Measurements from ENCODE around the gene TMEM151A.

Gene TMEM151A

DNA sequence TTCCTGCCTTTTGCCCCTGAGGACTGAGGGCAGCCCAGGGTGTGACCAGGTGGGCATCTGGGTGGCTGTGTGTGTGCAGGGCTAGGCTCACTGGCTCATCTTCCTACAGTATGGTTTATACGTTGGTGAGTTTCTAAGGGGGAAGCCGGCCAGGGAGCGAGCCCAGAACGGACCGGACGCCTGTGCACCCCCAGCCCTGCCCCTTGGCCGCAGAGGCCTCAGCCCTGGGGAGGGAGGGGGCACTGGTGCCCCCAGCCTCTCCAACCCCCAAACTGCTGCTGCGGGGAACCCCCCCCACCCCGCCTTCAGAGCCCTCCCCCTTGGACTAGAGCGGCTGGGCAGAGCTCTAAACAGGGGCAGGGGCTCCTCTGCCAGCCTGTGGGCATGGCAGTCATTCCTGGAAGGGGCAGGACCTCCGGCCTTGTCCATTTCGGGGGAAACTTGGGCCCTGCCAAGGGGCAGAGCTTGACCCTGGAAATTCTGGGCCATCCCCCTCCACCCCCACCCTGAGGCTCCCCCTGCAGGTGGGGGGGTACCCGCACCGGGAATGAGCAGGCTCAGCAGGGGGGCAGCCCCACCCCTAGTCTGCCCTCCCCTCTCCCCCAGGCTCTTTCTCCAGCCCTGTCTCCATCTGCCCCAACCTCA lies 8.1 kb upstream of the TMEM151A start:
- DNase-seq (ENCODE audit: low read depth) = no peak

DNA sequence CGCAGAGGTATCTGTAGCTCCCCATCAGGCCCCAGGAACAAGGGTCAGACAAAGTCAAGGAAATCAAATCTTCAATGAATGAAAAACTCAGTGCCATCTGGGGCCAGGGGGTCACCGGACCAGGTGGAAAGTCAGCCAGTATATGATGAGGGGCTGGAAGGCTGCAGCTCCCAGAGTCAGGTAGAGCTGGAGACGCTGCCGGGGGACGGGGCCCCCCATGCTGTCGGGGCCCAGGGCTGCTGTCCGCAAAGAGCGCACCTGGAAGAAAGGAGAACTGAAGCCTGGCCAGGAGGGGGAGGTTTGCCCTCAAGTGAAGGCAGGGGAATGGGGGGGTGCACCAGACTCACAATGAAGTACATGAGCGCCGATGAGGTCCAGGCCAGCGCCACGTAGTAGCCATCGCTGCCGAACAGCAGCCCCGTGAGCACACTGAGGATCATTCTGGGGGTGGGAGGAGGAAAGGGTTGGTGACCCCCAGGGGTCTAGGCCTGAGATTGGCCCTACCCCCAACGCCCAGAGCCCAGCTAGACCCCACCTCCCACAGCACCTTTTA lies 7.1 kb upstream of the TMEM151A start:
- no peak for DNase-seq (ENCODE audit: low read depth)

DNA sequence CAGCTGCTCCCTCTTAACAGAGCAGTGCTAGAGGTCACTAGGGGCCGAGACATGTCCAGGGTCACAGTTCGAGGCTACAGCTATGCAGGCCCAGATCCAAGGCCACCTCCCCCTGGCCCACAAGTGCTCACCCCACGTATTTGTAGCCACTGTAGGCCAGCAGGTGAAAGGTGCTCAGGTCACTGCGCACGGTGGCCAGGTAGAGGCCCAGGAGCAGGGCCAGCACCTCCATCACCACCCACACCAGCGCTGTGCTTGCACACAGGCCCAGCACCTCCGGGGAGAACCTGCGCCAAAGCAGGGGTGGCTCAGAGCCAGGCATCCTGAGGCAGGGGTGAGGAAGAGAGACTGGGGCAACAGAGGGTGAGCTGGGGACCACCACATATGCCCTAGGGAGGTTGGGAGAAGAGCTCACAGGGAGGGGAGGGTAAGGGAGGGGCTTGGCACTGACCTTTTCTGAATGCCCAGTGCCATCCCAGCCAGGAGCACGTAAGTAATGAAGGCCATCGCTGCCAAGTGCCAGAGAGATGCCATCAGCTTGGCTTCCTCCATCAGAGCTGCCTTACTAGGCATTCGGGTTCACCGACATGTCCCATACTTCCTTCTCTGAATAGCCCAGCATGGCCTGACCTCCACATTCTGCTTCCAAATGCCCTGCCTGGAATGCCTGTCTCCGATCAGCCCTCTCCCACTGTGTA lies 6.3 kb upstream of the TMEM151A start:
- DNase-seq (ENCODE audit: low read depth) = no peak

DNA sequence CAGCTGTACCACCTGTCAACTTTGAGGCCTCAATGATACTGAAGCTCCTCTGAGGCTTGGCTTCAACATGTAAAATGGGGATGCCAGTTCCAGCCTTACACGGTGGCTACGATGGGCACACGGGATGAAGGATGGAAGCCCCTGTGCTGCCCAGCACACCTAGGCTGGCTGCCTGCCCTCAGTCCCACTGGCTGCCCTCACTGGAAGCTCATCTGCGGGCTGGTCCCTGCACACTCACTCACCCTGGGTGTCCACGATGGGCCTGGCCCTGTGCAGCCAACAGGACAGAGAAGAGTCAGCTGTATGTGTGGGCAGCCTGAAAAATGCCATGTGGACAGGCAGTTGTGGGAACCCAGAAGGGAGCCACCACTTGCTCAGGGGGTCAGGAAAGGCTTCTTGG lies 5.0 kb upstream of the TMEM151A start:
- no peak for DNase-seq (ENCODE audit: low read depth)

DNA sequence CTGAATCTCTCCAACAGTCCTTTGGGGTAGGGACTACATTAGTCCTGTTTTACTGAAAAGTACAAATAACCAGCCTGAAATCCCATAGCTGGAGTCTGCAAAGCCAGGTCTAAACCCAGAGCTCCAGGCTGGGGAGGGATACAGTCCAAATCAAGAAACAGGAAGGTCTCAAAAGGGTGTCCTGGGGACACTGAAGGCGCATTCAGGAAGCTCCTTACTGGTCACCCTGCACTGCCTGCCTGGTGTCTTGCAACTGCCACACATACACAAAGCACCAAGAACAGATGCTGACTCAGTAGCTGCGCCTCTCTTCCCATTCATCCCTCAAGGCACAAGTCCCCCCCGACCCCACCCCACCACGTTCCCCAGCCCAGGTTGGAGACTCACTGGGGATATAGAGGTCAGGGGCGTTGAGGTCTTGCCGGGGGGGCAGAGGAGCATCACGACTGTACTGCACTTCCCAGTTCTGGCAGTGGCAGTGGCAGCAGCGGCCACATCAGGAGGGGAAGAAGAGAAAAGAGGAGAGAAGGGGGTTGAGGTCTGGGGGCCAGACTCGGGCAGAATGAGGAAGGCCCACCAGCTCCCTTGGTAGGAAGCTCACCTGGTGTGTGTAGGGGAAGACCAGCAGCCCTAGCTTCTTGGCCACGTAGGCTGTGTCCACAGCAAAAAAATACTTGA lies 4.3 kb upstream of the TMEM151A start:
- DNase-seq (ENCODE audit: low read depth) = no peak

DNA sequence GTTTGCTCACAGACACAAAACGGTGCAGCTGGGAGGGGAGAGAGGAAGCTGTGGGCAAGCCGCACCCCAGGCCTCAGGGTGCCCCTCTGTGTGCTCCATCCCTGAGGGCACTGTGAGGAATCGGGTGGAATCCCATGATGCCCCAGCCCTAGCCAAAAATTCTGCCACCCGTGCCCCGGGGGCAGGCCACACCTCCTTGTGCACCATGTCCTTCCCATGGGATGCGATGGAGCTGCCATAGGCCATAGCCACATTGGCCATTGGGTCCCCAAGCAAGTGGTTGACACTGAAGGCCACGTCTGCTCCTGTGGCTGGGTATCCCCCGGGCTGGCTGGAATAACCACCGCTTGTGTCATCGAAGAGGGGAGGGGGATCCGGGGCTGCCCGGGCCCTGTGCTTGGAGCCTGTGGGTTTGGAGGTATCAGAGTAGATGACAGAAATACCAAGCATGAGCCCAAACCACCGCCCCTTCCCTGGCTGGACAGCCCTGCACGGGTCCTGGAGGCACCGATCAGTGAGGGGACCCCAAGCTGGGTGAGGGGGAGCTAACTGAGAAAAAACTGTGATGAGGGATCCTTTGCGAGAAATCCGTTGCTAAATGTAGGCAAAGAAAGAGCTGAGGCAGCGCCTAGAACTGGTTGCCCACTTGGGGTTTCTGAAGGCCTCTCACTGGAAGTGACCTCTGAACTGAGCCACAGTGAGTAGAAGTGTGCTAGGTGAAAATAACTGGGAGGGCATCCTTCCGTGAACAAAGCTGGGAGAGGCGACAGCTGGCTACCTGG lies 3.6 kb upstream of the TMEM151A start:
- peak; percentile 21 for DNase-seq (ENCODE audit: low read depth)

DNA sequence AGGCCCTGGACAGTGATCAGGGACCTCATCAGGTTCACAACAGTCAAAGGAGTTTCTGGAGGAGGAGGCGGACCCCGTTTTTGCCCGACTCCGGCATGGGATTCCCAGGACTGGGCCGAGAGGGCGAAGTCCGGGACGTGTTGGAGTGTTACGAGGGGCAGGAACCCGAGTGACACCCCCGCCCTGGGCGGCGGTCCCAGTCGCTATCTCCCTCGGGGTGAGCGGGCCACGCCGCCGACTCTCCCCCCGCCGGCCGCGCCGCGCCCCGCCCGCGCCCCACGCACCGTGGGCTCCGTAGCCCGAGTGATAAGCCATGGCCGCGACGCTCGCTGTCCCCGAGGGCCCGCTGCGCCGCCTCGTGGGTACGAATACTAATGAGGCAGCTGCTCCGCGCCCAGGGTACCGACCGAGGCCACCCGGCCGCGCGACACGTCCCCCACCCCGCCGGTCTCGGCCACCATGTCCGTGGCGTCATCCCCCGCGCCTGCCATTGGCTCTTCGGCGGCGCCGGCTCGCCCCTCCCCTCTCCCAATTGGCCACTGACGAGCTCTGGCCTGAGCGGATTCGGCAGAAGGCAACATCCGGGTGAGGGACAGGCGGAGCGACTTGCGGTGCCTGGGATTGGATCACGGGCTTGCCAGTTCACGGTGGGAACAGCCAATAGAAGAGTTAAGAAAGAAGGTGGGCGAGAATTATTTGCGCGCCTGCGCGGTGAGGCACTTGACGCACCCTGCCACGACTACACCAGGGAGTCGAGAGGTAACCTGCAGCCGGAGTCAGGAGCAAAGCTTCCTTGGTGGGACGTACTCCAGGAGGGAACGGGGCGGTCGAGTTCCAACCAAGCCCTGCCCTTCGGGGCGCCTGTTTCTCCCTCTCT lies 2.8 kb upstream of the TMEM151A start, which contains the start of gene YIF1A:
YIF1A (minus strand) TSS at position 473 of the 877 bp plus-strand sequence; CDS start at position 315, 158 bp downstream.
- DNase-seq (ENCODE audit: low read depth) = peak; percentile 99

DNA sequence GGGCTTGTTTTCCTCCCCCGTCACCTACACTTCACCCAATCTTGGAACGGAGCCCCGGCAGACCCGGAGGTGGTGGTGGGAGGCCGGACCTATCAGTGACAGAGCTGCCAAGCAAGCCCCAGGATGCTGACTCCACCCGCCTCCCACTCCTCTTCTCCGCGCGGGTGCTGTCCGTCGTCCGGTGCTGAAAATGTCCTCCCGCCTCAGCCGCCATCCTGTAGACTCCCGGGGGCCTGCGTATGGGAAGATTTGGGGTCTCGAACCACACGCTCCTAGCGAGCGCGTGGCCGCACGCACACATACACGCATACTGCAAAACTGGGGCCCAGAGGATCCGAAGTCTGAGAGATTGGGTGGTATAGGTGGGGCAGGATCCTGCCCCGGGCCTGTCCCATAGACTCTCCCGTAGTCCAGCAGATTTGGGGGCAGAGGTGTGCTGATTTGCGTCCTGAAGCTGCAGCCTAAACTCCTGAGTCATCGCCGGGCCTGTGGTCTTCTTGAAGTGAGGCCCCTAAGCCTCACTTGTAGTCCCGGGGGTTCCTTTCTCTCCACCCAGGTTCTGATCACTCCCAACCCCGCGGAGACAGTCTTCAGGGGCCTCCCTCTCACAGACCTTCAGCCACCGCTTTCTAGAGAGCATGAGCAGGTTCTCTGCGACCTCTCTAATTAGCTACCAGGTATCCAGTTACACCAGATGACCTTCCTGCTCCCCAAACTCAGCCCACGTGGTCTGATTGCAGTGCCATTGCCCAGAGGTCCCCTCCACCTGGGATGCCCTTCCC lies 2.0 kb upstream of the TMEM151A start:
- DNase-seq (ENCODE audit: low read depth) = no peak

DNA sequence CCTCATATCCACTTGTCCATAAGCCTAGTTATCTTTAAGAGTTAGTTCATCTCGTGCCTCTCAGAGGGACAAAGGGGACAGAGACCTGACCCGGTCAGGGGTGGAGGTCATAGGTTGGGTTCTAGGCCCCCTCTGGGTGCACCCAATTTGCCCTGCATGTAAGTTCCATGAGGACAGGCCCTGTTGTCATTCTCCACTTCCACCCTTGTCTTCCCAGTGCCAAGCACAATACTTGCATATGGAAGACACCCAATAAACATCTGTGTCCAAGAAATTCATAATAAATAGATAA lies 1.4 kb upstream of the TMEM151A start:
- no peak for DNase-seq (ENCODE audit: low read depth)

DNA sequence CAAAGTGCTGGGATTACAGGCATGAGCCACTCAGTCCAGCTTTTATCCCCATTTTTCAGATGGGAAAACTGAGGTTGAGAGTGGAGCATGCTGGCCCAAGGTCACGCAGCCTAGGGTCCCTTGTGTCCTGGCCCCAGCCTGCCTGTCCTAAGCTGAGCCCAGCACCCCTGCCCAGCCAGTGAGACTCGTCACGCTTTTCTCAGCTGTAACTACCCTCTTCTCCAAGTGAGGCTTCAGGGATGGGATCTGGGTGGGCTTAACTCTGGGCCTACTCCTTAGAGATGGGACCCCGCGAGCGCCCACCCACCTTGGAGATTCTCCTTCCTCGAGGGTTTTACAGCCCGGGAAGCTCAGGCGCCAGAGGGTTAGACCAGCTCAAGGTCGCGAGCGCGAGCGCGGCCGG lies 390 bp upstream of the TMEM151A start:
- no peak for DNase-seq (ENCODE audit: low read depth)

DNA sequence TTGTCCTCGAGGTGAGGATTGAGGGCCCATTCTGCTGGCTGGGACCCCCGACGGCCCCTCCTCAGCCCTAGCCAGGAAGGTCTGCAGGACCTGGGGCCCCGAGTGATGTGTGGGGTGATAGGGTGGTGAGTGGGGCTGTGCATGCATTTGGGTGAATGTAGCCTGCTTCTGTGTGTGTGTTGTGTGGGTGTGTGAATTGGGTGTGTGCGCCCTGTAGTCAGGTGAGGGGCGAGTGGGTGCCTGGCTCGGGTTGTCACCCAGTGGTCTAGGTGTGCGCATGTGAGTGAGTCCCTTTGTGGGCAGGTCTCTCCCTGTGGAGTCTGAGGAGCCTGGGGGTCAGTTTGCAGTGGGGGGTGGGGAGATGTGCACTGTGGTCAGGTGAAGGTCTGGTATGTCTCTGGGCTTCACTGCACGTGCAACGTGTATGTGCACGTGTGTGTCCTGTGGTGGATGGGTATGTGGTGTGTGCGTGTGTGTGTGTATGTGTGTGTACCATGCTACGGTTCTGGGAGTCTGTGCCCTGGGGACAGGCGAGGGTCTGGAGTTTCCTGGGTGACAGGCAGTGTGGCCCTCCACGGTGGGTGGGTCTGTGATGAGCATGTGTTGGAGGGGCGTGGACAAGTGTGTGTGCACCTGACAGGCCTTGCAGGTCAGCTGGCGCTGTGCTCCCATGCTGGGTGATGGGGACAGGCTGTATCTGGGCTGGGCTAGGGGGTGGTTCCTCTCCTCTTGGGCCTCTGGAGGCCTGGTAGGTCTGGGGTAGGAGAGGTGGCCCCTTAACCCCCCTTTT lies 1.0 kb downstream of the TMEM151A start:
- no peak for DNase-seq (ENCODE audit: low read depth)

DNA sequence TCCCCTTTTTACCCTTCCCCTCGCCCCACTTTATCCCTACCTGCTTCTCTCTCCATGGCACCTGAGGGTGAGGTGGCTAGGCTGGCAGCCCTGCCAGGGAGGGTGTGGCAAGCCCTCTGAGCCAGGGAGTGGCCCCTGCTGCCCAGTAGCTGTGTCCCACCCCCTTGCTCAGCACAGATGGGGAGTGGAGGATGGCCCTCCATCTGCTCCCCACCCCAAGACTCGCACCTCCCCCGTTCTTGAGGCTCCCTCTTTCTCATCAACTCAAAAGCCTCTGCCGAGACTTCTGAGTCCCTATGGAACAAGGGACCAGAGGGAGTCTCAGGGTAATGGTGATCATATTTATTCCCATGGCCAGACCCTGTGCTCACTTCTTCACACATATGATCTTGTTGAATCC lies 1.7 kb downstream of the TMEM151A start:
- no peak for DNase-seq (ENCODE audit: low read depth)

DNA sequence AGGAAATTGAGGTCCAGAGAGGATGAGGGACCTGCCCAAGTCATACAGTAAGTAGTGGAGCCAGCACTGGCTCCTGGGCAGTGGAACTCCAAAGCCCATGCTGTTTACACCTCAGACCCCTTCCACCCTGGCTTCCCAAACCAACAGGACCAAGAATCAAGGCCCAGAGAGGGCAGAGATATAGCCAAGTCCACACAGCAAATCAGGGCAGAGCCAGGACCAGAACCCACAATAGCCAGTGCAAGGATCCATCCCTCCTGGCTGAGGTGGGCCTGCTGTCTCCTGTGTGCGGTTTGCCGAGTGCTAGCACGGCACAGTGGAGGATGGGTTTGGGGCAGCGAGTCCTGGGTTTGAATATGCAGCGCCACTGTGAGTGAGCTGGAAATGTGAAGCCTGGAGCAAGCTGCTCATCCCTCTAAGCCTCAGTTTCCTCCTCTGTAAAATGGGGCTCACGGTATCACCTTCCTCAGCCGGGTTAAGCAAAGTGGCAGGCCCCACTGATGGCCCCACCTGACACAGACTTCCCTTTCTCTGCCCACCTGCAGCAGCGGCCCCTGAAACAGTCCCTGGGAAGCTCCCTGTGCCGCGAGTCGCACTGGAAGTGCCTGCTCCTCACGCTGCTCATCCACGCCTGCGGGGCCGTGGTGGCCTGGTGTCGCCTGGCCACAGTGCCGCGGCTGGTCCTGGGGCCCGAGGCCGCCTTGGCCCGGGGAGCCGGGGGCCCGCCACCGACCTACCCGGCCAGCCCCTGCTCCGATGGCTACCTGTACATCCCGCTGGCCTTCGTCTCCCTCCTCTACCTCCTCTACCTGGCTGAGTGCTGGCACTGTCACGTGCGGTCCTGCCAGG lies 2.3 kb downstream of the TMEM151A start:
- no peak for DNase-seq (ENCODE audit: low read depth)

DNA sequence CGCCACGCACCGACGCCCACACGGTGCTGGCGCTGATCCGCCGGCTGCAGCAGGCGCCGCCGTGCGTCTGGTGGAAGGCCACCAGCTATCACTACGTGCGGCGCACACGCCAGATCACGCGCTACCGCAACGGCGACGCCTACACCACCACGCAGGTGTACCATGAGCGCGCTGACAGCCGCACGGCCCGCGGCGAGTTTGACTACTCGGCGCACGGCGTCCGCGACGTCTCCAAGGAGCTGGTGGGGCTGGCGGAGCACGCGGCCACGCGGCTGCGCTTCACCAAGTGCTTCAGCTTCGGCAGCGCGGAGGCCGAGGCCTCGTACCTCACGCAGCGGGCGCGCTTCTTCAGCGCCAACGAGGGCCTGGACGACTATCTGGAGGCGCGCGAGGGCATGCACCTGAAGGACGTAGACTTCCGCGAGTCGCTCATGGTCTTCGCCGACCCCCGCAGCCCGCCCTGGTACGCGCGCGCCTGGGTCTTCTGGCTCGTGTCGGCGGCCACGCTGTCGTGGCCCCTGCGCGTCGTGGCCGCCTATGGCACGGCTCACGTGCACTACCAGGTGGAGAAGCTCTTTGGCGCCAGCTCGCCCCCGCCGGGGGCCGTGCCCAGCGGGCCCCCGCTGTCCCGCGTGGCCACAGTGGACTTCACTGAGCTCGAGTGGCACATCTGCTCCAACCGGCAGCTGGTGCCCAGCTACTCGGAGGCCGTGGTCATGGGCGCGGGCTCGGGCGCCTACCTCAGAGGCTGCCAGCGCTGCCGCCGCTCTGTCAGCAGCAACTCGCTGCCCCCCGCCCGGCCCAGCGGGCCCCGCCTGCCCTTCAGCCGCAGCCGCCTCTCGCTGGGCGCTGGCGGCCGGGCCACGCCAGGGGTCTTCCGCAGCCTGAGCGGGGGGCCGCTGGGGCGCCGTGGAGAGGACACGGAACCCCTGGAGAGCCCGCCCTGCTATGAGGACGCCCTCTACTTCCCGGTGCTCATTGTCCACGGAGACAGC lies 3.2 kb downstream of the TMEM151A start:
- DNase-seq (ENCODE audit: low read depth) = no peak

DNA sequence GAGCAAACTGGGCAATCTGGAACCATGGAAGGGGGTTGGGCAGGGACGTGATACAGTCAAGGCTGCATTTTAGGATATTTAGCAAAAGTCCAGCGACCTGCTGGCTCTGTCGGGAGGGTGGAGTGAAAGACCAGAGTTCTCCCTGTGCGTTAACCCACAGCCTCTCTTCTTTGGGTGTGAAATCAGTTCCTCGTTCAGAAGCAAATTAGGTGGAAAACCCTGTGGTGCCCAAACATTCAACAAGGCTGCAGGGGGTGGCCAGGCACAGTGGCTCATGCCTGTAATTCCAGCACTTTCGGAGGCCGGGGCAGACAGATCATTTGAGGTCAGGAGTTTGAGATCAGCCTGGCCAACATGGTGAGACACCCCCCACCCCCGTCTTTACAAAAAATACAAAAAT lies 5.9 kb downstream of the TMEM151A start:
- DNase-seq (ENCODE audit: low read depth) = no peak

DNA sequence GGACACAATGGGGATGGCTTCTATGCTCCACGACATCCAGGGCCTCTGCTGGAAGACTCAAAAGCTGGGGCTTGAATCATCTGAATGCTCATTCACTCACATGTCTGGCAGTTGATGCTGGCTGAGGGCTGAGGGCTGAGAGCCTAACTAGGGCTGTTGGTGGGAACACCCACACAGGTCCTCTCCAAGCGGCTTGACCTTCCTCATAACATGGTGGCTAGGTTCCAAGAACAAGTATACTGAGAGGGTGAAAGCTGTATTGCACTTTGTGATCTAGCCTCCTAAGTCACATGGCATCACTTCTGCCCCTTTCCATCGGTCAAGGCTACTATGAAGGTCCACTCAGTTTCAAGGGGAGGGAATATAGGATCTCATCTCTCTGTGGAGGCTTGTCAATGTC lies 7.5 kb downstream of the TMEM151A start:
- no peak for DNase-seq (ENCODE audit: low read depth)

DNA sequence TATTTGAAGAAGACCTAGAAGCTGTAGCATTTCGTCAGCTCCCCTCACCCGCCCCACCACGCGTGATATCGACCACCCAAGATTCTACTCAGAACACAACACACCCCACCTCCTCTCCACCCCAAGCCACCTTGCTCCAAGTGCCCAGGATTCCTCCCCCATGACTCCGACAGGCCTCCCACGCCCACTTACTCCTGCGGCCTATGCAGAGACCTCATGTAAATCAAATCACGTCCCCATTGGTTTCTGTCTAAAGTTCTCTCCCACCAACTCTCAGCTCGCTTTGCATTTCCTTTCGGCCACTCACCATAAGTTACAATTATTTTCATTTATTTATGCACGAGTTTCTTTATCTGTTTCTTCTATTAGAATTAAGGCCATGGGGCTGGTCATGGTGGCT lies 11.0 kb downstream of the TMEM151A start:
- no peak for DNase-seq (ENCODE audit: low read depth)

DNA sequence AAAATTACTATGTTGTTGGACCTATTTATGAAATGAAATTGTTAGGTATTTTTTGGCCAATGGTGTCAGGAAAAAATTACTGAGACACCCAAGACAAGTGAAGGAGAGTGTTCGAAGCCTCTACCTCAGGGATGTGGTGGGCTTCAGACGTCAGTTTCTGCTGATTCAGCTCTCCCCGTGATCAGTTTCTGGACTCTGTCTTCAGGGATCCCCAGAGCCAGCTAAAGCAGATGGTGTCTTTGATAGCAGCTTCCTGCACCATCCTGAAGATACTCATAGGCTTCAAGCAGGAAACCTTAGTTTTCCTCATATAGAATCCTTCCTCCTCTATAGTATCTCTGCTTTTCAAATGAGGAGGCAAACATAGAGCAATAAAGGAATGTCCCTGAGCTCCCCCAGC lies 17.8 kb downstream of the TMEM151A start:
- DNase-seq (ENCODE audit: low read depth) = no peak

Measured in amniotic epithelial cell (primary cell).